Astrocyte of the cerebellum (primary cell): Measurements from ENCODE around the gene LANCL1.

Experiments used
- DNase-seq: peaks from one replicate; pipeline ENCODE4 v3.0.0-alpha.2; 2011; ENCODE audit warnings: low read depth
- H3K4me3 ChIP-seq: 2 replicates; pipeline ENCODE4 v1.5.1; 2011; ENCODE audit warnings: mild to moderate bottlenecking, low read depth, low read length, moderate library complexity
- in situ Hi-C: cut with HindIII; loops from 2 replicates; pipeline ENCODE4 v1.10.0; 2017; ENCODE audit warnings: low sequenced_read_pairs
- TF ChIP-seq, protein P1 (sequence below): IDR thresholded peaks from 2 replicates; pipeline ENCODE4 v1.5.1; 2012; ENCODE audit warnings: low read length, low read depth, moderate library complexity, mild to moderate bottlenecking; ENCODE audit errors: missing control alignments

Gene LANCL1

DNA sequence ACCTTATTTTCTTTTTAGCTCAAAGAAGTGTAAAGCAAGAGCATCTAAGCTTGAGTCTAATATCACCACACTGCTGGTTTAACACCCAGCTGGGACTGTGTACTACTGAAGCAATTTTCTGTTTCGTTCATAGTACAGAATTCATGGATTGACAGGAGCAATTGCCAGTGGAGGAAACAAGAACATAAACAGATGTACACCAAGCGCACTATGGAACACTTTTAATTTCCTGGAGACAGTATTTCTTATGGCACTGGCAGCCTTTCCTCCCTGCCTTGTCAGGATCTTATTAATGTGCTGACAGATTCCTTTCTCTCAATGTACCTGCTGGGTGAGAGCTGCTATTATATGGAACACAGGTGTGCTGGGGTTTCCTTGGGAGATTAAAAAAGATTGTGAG lies 4.2 kb upstream of the LANCL1 start:
- no peak overlapping the region for H3K4me3 ChIP-seq
- DNase-seq, result no peak
- TF ChIP-seq, protein P1, sequence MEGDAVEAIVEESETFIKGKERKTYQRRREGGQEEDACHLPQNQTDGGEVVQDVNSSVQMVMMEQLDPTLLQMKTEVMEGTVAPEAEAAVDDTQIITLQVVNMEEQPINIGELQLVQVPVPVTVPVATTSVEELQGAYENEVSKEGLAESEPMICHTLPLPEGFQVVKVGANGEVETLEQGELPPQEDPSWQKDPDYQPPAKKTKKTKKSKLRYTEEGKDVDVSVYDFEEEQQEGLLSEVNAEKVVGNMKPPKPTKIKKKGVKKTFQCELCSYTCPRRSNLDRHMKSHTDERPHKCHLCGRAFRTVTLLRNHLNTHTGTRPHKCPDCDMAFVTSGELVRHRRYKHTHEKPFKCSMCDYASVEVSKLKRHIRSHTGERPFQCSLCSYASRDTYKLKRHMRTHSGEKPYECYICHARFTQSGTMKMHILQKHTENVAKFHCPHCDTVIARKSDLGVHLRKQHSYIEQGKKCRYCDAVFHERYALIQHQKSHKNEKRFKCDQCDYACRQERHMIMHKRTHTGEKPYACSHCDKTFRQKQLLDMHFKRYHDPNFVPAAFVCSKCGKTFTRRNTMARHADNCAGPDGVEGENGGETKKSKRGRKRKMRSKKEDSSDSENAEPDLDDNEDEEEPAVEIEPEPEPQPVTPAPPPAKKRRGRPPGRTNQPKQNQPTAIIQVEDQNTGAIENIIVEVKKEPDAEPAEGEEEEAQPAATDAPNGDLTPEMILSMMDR, result no peak
- in situ Hi-C loops, result no loop called here

- TF ChIP-seq, protein P1, result no peak
- DNase-seq, result no peak
- in situ Hi-C loops, result no loop called here
- no peak overlapping the region for H3K4me3 ChIP-seq
Observed at GRCh38 chr2:210480079-210480478, 3.5 kb upstream of the LANCL1 start.

DNA sequence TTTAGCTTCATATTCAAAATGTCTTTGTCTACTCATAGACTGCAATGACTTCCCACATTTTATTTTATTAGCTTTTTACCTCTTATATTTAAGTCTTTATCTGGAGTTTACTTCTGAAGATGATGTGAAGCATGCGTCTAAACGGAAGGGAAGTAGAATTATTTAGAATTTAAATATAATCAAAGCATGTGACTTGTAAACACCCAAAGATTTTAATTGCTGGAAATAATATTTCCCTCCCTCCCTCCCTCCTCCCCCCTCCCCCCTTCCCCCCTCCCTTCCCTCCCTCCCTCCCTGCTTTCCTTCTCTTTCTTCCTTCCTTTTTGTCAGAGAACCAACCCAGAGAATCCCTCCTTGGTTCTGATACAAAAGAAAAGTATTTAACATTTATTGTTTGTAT lies 2.1 kb upstream of the LANCL1 start:
- in situ Hi-C loops, result no loop called here
- no peak for DNase-seq
- H3K4me3 ChIP-seq, result no peak overlapping the region
- TF ChIP-seq, protein P1, result no peak

GRCh38 chr2:210477496-210477895 lies 937 bp upstream of the LANCL1 start:
- in situ Hi-C loops, result no loop called here
- H3K4me3 ChIP-seq, result peak overlapping the region; percentile 22
- TF ChIP-seq, protein P1, result no peak
- no peak for DNase-seq

DNA sequence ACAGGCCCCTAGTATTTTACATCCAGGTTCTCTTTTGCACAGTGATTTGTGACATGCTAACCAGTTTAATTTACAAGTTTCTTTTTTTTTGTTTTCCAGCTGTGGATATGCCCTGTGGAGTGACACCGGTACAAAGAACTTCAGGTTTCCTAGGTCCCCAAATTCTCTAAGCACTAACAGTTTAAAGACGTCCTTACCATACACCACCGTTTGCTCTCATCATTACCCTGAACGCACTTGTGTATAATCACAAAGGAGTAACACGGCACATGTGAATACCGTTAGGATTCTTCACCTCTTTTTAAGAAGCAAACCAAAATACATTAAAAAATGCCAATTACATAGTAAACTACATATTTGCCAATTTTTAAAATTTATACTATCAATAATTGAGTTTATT lies 853 bp downstream of the LANCL1 start:
- TF ChIP-seq, protein P1, result no peak
- no peak for DNase-seq
- in situ Hi-C loops, result no loop called here
- H3K4me3 ChIP-seq, result peak overlapping the region; percentile 76

DNA sequence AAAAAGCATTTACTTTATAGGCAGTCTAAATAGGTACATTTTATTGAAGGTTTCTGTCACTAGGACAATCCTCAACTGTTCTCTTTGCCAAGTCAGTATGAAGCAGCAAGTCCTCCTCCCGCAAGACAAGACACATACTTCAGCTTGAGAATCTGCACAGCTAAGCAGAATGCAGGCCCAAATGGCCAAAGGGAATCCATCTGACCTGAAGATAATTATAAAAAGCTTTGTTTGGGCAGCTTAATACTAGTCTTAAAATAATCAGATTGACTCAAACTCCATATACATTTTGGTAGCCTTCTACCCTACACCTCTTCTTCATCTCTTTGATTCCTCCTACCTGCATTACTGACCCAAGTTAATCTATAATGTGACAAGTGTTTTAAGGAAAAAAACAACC lies 1.8 kb downstream of the LANCL1 start:
- TF ChIP-seq, protein P1, result no peak
- H3K4me3 ChIP-seq, result no peak overlapping the region
- in situ Hi-C loops, result no loop called here
- DNase-seq, result no peak

GRCh38 chr2:210461401-210461800 lies 15.2 kb downstream of the LANCL1 start:
- in situ Hi-C loops, result no loop called here
- no peak overlapping the region for H3K4me3 ChIP-seq
- TF ChIP-seq, protein P1, result no peak
- DNase-seq, result no peak
